Muscle layer of duodenum (tissue), 2 donors: ENCODE measurements around the gene PPT2.

ENCODE experiments used
- H3K27ac ChIP-seq: one replicate; pipeline ENCODE4 v1.7.0; 2013; ENCODE audit warnings: mild to moderate bottlenecking, low read length
- H3K27me3 ChIP-seq: one replicate; pipeline ENCODE4 v1.7.0; 2013; ENCODE audit warnings: low read depth, mild to moderate bottlenecking, control low read depth, low read length
- H3K36me3 ChIP-seq, 2 donors: one replicate each; pipeline ENCODE4 v1.7.0; 2013; ENCODE audit warnings: low read length in 2 of 2, control low read depth in 1 of 2, mild to moderate bottlenecking in 1 of 2; ENCODE audit not compliant: insufficient read depth in 2 of 2, control insufficient read depth in 1 of 2
- H3K4me1 ChIP-seq, 2 donors: one replicate each; pipeline ENCODE4 v1.7.0; 2013; ENCODE audit warnings: low read length in 2 of 2, mild to moderate bottlenecking in 2 of 2, control low read depth in 1 of 2, moderate library complexity in 1 of 2; ENCODE audit not compliant: insufficient read depth in 2 of 2, control insufficient read depth in 1 of 2
- H3K4me3 ChIP-seq, 2 donors: one replicate each; pipeline ENCODE4 v1.7.0; 2013; ENCODE audit warnings: low read length in 2 of 2, low read depth in 1 of 2, mild to moderate bottlenecking in 1 of 2
- H3K9me3 ChIP-seq, 2 donors: one replicate each; pipeline ENCODE4 v1.7.0; 2013; ENCODE audit warnings: low read length in 2 of 2, control low read depth in 1 of 2, mild to moderate bottlenecking in 1 of 2; ENCODE audit not compliant: control insufficient read depth in 1 of 2
- donor health status: healthy.

The PPT2 gene

GRCh38 chr6:32170294-32170693 is 16.4 kb downstream of the PPT2 start:
- Histone ChIP-seq H3K27me3 (no peaks in the 10 kb centered on the region), H3K9me3 (no peaks in the 10 kb centered on the region), H3K36me3 (peaks cover 38 to 57% of the 10 kb centered on the region in 2 donors), H3K27ac (no peak overlapping the region), H3K4me3 (no peak overlapping the region), H3K4me1 (peaks cover 6 to 28% of the 10 kb centered on the region in 2 donors)

GRCh38 chr6:32171234-32171633 is 17.3 kb downstream of the PPT2 start:
- Histone ChIP-seq H3K27me3 (no peaks in the 10 kb centered on the region), H3K4me1 (peaks cover 10 to 32% of the 10 kb centered on the region in 2 donors), H3K9me3 (no peaks in the 10 kb centered on the region), H3K36me3 (peaks cover 33 to 49% of the 10 kb centered on the region in 2 donors), H3K27ac (no peak overlapping the region), H3K4me3 (no peak overlapping the region)

- Histone ChIP-seq H3K27ac (no peak overlapping the region), H3K36me3 (peaks cover 25 to 34% of the 10 kb centered on the region in 2 donors), H3K9me3 (no peaks in the 10 kb centered on the region), H3K4me1 (peaks cover 21 to 34% of the 10 kb centered on the region in 2 donors), H3K27me3 (no peaks in the 10 kb centered on the region), H3K4me3 (no peak overlapping the region)
Measured at GRCh38 chr6:32173051-32173727, 19.2 kb downstream of the PPT2 start.

- Histone ChIP-seq H3K9me3 (no peaks in the 10 kb centered on the region), H3K27me3 (no peaks in the 10 kb centered on the region), H3K36me3 (peaks cover 15 to 22% of the 10 kb centered on the region in 2 donors), H3K4me3 (no peak overlapping the region), H3K27ac (no peak overlapping the region), H3K4me1 (peaks cover 28 to 40% of the 10 kb centered on the region in 2 donors)
Measured at GRCh38 chr6:32174416-32174815, 20.5 kb downstream of the PPT2 start.

GRCh38 chr6:32175322-32175710 is 21.4 kb downstream of the PPT2 start:
- H3K27me3 ChIP-seq, result no peaks in the 10 kb centered on the region
- peaks cover 35 to 48% of the 10 kb centered on the region in 2 donors for H3K4me1 ChIP-seq
- peak overlapping the region; percentile 80 to 84 for H3K4me3 ChIP-seq
- peak overlapping the region; percentile 82 for H3K27ac ChIP-seq
- H3K9me3 ChIP-seq, result no peaks in the 10 kb centered on the region
- H3K36me3 ChIP-seq, result peaks cover 6 to 16% of the 10 kb centered on the region in 2 donors

- H3K4me1 ChIP-seq, result peaks cover 35 to 48% of the 10 kb centered on the region in 2 donors
- H3K4me3 ChIP-seq, result peak within 1 kb of the TSS; percentile 80 to 84
- H3K27ac ChIP-seq, result peak within 1 kb of the TSS; percentile 99
- H3K36me3 ChIP-seq, result peaks cover 7 to 14% of the 10 kb centered on the region in 2 donors
- no peaks in the 10 kb centered on the region for H3K27me3 ChIP-seq
- H3K9me3 ChIP-seq, result no peaks in the 10 kb centered on the region
Measured at GRCh38 chr6:32175711-32176475, 22.0 kb downstream of the PPT2 start, which contains the start of gene AGPAT1. Gene AGPAT1 (minus strand): TSS chr6:32176084. CDS start chr6:32171496, 4,588 bp downstream.

GRCh38 chr6:32176476-32177182 is 22.7 kb downstream of the PPT2 start:
- H3K4me1 ChIP-seq, result peaks cover 35 to 48% of the 10 kb centered on the region in 2 donors
- no peaks in the 10 kb centered on the region for H3K27me3 ChIP-seq
- peak overlapping the region; percentile 99 for H3K27ac ChIP-seq
- peak overlapping the region; percentile 80 to 84 for H3K4me3 ChIP-seq
- no peaks in the 10 kb centered on the region for H3K9me3 ChIP-seq
- peaks cover 10 to 17% of the 10 kb centered on the region in 2 donors for H3K36me3 ChIP-seq

GRCh38 chr6:32177183-32177787 is 23.3 kb downstream of the PPT2 start:
- H3K27me3 ChIP-seq, result no peaks in the 10 kb centered on the region
- H3K9me3 ChIP-seq, result no peaks in the 10 kb centered on the region
- H3K27ac ChIP-seq, result peak overlapping the region; percentile 99
- H3K36me3 ChIP-seq, result peaks cover 12 to 19% of the 10 kb centered on the region in 2 donors
- H3K4me3 ChIP-seq, result peak overlapping the region; percentile 80 to 84
- peaks cover 35 to 51% of the 10 kb centered on the region in 2 donors for H3K4me1 ChIP-seq

GRCh38 chr6:32177788-32178546 is 24.0 kb downstream of the PPT2 start, which contains the start of gene RNF5:
Gene RNF5 (plus strand): TSS chr6:32178405. CDS start chr6:32178512, 107 bp downstream.
- H3K4me1 ChIP-seq, result peaks cover 35 to 52% of the 10 kb centered on the region in 2 donors
- peaks cover 17 to 24% of the 10 kb centered on the region in 2 donors for H3K36me3 ChIP-seq
- no peaks in the 10 kb centered on the region for H3K27me3 ChIP-seq
- no peaks in the 10 kb centered on the region for H3K9me3 ChIP-seq
- peak within 1 kb of the TSS; percentile 80 to 84 for H3K4me3 ChIP-seq
- H3K27ac ChIP-seq, result peak within 1 kb of the TSS; percentile 99
